Right renal pelvis (tissue), 4 donors: Measurements from ENCODE around the gene MRPL55. TPM values are rescaled to one million over a fixed set of nuclear protein-coding genes. Genes with fewer than 3 reads are reported as not detected.

Experiments
- DNase-seq, 4 donors: peaks; one replicate each; pipeline ENCODE4 v3.0.0-alpha.2; 2013; ENCODE audit warnings: low read depth in 4 of 4, low spot score in 3 of 4, missing footprints in 1 of 4
- polyA plus RNA-seq, 4 donors: library from polyadenylated mRNA; unstranded; fragments of 120-200 nt; gene quantifications; one replicate each; pipeline ENCODE4 v1.2.1, GENCODE V29; 2013; ENCODE audit not compliant: insufficient read length in 4 of 4

The MRPL55 gene
- polyA plus RNA-seq, 4 donors: 38.7 to 54.9 (median 42.9) TPM

- peak in 1 of 4 donors; percentile 25 for DNase-seq
Observed at GRCh38 chr1:228073857-228074545, 35.1 kb downstream of the MRPL55 start.

DNA sequence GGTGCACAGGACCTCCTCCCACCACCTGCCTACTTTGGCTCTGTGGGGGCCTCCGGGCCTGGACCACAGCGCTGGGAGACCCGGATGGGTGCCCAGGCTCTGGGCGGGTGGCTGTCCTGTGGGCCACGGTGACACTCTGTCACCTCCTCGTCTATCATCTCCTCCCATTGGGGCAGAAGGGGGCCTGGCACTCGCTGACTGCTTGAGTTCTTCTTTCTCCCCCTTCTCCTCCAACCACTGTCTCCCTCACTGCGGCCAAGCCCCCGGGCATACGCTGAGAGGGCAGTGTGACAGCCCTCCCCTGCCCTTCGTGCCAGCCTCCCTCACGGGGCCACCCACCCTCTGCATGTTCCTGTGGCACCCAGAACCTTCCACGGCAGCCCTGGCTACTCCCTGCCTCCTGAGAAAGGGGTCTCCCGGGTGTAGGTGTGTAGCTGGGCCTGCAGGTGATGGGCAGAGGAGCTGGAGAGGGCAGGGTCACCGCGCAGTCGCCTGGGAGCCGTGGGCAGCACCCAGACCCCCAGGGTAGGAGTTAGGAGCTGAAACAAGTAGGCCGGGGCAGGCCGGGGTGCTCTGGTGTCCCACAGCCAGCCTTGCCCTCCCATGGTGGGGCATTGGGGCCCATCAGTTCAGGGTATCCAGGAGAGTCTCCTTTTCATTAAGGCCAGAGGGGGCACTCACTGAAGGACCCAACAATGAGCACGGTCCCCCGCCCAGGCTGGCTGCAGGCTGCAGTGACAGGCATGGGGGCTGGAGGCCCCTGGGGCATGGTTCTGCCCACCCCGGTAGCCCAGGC is 35.8 kb downstream of the MRPL55 start:
- no peak for DNase-seq

DNA sequence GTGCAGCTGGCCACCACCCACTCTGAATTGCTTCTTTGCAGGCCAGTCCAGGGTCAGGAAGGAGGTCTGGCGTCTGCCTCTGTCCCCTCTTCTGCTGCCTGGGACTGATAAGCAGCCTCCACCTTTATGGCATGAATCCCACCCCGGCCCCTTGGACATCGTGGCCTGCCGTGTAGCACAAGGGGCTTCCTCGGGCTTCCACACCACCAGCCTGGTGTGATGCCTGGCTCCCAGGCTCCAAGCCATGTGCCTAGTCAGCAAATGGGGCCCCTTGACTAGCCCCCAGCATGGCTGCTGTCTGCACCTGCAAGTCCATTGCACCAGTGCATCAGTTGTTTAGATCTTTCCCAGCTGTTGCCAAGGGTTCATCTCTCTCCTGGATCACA is 36.4 kb downstream of the MRPL55 start:
- DNase-seq: no peak

DNA sequence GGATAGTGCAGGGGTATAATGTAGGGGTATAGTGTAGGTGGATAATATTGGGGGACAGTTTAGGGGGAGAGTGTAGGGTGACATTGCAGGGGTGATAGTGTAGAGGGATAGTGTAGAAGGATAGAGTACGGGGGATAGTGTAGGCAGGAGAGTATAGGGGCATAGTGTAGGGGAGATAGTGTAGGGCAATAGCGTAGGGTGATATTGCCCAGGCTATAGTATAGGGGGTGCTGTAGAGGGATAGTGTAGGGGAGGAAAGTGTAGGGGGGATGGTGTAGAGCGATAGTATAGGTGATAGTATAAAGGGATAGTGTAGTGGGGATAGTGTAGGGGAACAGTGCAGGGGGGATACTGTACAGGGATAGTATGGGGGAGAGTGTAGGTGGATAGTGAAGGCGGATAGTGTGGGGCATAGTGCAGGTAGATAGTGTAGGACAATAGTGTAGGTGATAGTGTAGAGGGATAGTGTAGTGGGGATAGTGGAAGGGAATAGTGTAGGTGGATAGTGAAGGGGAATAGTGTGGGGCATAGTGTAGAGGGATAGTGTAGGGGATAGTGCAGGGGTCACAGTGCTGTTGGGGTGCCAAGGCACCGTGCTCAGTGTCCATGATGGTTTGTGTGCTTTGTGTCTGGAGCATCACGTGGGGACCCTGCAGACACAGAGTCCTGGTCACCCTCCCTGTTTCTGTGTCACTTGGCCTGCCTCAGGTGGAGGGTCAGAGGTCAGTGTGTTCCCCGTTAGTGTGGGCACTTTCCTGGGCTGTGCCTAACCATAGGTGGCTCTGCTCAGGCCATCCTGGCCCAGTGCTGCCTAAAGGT is 37.1 kb downstream of the MRPL55 start:
- no peak for DNase-seq

GRCh38 chr1:228070851-228071250 is 38.2 kb downstream of the MRPL55 start:
- no peak for DNase-seq

GRCh38 chr1:228070173-228070572 is 38.9 kb downstream of the MRPL55 start:
- no peak for DNase-seq

DNA sequence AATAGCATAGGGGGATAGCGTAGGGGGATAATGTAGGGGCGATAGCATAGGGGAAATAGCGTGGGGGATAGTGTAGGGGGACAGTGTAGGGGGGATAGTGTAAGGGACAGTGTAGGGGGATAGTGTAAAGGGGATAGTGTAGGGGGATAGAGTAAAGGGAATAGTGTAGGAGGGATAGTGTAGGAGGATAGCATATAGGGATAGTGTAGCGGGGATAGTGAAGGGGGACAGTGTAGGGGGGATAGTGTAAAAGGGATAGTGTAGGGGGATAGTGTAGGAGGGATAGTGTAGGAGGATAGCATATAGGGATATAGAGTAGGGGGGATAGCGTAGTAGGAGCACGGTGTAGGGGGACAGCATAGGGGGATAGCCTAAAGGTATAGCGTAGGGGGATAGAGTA is 40.7 kb downstream of the MRPL55 start:
- no peak for DNase-seq

GRCh38 chr1:228066891-228067654 is 42.0 kb downstream of the MRPL55 start:
- no peak for DNase-seq

DNA sequence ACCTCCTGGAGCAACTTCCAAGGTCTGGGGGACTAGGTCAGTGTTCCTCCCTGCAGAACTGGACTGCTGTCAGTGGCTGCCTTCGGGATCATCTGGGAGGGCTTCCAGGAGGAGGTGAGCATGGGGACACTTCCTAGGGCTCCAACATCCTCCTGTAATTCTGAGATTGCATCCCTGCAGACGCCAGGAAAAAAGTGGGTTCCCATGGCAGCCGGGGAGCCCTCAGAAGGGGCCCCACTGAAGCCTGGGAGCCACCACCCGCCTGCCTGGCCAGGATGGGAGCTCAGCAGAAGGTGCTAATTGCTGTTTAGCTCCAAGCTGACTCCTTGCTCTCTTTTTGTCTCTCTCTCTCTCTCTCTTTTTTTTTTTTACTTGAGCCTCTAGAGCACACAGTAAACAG is 42.7 kb downstream of the MRPL55 start:
- no peak for DNase-seq

- DNase-seq: no peak
Observed at GRCh38 chr1:228065543-228066347, 43.4 kb downstream of the MRPL55 start.

GRCh38 chr1:228064741-228065542 is 44.2 kb downstream of the MRPL55 start:
- no peak for DNase-seq

GRCh38 chr1:228064296-228064695 is 44.8 kb downstream of the MRPL55 start:
- DNase-seq: no peak

- no peak for DNase-seq
Observed at GRCh38 chr1:228063251-228064191, 45.6 kb downstream of the MRPL55 start.

GRCh38 chr1:228062812-228063211 is 46.3 kb downstream of the MRPL55 start:
- DNase-seq: no peak

DNA sequence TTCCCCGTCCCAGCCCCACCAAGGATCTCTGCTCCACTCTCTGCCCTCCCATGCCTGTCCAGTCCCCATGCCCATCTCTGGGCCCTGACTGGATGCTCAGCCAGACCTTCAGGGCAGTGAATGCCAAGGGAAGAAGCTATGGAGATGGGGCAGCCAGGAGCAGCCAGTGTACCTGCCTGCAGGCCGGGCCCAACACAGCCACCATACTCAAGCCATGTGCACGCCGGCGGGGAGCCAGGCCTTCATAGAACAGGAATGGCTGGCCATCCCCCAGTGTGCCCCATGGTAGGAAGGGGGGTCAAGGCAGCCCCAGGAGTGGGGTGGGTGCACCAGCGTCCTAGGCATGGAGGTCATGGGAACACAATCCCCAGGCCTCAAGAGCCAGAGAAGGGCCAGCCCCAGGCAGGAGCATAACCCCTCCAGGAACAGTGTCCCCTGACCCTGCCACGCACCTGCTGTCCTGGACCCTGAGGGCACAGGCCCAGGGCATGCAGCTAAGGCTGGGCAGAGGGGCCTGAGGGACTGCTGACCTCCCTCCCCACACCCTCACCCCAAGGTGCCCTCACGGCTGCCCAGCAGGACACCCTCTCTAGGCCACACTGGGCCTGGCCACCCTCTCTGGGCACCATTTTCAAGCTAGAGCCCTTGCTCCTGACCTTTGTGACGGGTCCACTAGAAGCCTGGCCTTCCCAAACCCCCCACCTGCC is 46.9 kb downstream of the MRPL55 start:
- DNase-seq: no peak

GRCh38 chr1:228061411-228062084 is 47.6 kb downstream of the MRPL55 start:
- DNase-seq: no peak
